GM12875 (cell line): Measurements from ENCODE around the gene JAKMIP1.

Experiments used
- H3K4me3 ChIP-seq: one replicate; pipeline ENCODE4 v1.5.1; 2011; ENCODE audit warnings: low read depth, low read length, control low read depth
- CTCF ChIP-seq: IDR thresholded peaks from 2 replicates; pipeline ENCODE4 v1.5.1; 2011; ENCODE audit warnings: low read depth, mild to moderate bottlenecking, control low read depth, inconsistent platforms, low read length, moderate library complexity, borderline replicate concordance; ENCODE audit not compliant: insufficient read depth

Gene JAKMIP1

GRCh38 chr4:6111354-6111960 lies 88.9 kb downstream of the JAKMIP1 start:
- no peak overlapping the region for H3K4me3 ChIP-seq
- no peak for TF ChIP-seq CTCF

- no peak overlapping the region for H3K4me3 ChIP-seq
Measured at GRCh38 chr4:6110681-6111353, 89.5 kb downstream of the JAKMIP1 start.

GRCh38 chr4:6109842-6110560 lies 90.3 kb downstream of the JAKMIP1 start:
- no peak overlapping the region for H3K4me3 ChIP-seq
- TF ChIP-seq CTCF, result peak; percentile 58

More at GRCh38 chr4:6110681-6111353, 89.5 kb downstream of the JAKMIP1 start:
- TF ChIP-seq CTCF, result no peak

GRCh38 chr4:6107886-6108285 lies 92.5 kb downstream of the JAKMIP1 start:
- no peak overlapping the region for H3K4me3 ChIP-seq
- no peak for TF ChIP-seq CTCF

GRCh38 chr4:6107114-6107791 lies 93.1 kb downstream of the JAKMIP1 start:
- no peak overlapping the region for H3K4me3 ChIP-seq
- no peak for TF ChIP-seq CTCF

GRCh38 chr4:6106156-6106555 lies 94.2 kb downstream of the JAKMIP1 start:
- no peak for TF ChIP-seq CTCF
- no peak overlapping the region for H3K4me3 ChIP-seq
